ENCODE measurements around the gene POFUT1.

The POFUT1 gene

DNA sequence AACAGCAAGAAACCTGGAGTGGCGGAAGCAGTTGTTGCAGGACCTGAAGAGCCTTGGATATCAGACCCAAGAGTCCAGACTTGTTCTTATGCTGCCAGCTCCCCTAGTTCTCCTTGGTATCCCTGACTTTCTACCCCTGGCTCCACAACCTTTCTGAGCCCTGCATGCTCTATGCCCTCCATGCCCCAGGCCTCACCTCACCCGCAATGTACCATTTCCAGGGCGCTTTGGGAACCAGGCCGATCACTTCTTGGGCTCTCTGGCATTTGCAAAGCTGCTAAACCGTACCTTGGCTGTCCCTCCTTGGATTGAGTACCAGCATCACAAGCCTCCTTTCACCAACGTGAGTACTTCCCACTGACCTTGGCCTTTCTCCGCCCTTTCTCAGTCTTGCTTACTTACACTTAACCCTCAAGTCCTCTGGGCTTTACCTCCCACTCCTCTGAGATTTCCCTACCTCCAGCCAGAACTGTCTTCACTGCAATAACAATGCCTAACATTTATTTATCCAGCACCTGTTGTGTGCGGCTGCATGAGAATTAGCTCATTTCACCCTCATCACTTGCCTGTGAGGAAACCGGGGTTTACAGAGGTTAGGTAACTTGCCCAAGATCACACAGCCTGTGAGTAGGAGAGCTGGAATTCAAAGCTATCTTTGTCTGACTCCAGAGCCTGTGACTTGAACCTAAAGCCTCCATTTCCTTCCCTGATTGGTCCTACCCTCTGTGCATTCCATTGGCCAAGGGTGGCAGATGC lies 2.3 kb downstream of the POFUT1 start:
- TF ChIP-seq, protein P1, sequence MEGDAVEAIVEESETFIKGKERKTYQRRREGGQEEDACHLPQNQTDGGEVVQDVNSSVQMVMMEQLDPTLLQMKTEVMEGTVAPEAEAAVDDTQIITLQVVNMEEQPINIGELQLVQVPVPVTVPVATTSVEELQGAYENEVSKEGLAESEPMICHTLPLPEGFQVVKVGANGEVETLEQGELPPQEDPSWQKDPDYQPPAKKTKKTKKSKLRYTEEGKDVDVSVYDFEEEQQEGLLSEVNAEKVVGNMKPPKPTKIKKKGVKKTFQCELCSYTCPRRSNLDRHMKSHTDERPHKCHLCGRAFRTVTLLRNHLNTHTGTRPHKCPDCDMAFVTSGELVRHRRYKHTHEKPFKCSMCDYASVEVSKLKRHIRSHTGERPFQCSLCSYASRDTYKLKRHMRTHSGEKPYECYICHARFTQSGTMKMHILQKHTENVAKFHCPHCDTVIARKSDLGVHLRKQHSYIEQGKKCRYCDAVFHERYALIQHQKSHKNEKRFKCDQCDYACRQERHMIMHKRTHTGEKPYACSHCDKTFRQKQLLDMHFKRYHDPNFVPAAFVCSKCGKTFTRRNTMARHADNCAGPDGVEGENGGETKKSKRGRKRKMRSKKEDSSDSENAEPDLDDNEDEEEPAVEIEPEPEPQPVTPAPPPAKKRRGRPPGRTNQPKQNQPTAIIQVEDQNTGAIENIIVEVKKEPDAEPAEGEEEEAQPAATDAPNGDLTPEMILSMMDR (IDR thresholded peaks at IDR 0.05; ENCODE audit: borderline replicate concordance, insufficient read depth, low read depth, low read length), result no peak
- H3K4me3 ChIP-seq (ENCODE audit: low read depth, low read length), result no peak overlapping the region

DNA sequence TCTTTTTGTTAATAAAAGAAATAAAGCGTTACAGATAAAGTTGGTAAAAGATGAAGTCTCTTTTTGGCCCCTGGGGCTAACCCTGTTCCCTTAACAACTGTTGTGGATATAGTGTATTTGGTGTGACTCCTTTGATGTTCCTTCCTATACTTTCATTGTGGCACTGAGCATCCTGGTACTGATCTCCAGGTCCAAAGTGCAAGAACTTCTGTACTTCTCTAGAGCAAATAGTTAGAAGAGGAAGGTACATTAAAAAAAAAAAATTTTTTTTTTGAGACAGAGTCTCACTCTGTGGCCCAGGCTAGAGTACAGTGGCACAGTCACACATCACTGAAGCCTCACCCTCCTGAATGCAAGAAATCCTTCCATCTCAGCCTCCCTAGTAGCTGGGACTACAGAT lies 6.2 kb downstream of the POFUT1 start:
- no peak overlapping the region for H3K4me3 ChIP-seq (ENCODE audit: low read depth, low read length)
- TF ChIP-seq, protein P1 (IDR thresholded peaks at IDR 0.05; ENCODE audit: borderline replicate concordance, insufficient read depth, low read depth, low read length), result no peak

DNA sequence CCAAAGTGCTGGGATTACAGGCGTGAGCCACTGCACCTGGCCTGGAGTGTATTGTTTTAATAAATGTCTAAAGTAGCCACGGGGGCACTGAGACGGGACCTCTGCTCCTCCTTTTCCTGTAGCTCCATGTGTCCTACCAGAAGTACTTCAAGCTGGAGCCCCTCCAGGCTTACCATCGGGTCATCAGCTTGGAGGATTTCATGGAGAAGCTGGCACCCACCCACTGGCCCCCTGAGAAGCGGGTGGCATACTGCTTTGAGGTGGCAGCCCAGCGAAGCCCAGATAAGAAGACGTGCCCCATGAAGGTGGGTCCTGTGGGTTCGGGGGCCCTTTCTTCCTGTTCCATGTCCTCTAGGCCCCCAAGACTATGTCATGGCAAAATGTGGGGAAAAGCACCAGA lies 7.5 kb downstream of the POFUT1 start:
- TF ChIP-seq, protein P1 (IDR thresholded peaks at IDR 0.05; ENCODE audit: borderline replicate concordance, insufficient read depth, low read depth, low read length), result no peak
- no peak overlapping the region for H3K4me3 ChIP-seq (ENCODE audit: low read depth, low read length)

DNA sequence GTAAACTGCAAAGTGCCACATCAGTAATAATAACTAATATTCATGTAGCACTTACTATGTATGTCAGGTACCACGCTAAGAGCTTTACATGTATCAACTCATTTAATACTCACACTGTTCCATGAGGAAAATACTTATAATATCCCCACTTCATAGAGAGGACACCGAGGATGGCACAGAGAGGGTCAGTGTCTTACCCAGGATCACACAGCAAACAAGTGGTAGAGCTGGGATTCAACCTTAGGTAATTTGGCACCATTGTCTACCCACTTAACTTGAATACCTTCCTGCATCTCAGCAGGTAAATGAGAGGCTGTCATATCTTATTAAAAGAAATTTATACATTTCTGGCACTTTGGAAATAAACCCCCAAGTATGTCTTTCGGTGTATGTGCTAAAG lies 8.0 kb downstream of the POFUT1 start:
- H3K4me3 ChIP-seq (ENCODE audit: low read depth, low read length), result no peak overlapping the region
- TF ChIP-seq, protein P1 (IDR thresholded peaks at IDR 0.05; ENCODE audit: borderline replicate concordance, insufficient read depth, low read depth, low read length), result no peak

DNA sequence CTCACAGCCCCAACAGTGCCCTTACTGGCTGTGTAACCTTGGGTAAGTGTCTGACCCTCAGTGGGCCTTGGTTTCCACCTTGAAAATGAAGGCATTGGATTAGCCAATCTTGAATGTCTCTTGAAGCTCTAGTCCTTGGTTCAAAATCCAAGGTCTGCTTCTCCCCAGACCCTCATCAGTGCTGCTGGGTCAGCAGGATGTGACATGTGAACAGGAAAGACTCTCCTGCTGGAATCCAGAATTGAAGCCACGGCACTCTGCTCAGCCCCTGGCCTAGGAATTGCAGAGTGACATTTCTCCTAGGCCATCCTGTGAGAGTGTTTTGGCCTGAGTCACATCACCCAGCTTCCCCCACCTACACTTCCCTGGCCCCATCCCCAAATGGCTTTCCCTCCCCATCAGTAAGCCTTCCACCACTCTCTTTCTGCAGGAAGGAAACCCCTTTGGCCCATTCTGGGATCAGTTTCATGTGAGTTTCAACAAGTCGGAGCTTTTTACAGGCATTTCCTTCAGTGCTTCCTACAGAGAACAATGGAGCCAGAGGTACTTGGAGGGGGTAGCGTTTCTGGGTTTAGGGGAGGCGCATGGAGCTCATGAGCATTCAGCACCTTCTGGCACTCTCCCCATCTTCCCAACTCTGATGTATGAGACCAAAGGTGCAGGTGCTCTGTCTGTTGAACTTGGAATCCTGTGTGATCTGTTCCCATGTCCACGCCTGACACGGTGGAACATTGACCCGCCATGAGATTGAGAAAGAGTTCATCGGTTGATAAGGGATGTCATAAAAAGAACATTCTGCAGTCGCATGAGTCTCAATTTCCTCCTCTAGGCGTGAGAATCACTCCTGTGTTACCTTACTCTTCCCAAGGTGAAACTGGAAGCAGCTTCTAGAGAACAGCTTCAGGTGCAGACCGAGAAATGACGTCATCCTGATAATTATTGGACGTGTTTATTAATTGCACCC lies 8.8 kb downstream of the POFUT1 start:
- TF ChIP-seq, protein P1 (IDR thresholded peaks at IDR 0.05; ENCODE audit: borderline replicate concordance, insufficient read depth, low read depth, low read length), result no peak
- H3K4me3 ChIP-seq (ENCODE audit: low read depth, low read length), result no peak overlapping the region

DNA sequence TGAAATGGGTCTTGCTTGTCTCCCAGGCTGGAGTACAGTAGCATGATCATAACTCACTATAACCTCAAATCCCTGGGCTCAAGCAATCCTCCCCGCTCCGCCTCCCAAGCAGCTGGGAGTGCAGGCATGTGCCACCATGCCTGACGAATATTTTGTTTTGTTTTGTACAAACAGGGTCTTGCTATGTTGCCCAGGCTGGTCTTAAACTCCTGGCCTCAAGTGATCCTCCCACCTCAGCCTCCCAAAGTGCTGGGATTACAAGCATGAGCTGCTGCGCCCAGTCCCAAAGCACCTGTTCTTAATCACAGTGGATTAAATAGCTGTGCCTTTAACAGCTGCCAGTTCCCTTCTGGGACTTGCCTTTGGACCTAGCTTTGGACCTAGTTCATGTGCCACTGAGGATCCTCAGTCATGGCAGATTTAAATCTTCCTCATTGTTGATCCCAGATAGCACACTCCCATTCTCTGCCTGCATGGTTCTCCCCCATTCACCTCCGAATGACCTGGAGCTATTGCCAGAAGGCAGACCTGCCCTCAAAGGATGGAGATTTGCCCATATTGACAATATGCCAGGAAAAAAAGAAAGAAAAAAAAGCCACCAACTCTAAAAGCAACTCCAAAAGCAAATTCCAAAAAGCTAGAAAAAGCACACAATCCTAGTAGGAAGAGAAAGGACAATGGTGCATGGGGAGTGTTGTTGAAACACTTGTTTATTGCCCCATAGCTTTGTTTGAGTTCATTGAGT lies 10.6 kb downstream of the POFUT1 start:
- H3K4me3 ChIP-seq (ENCODE audit: low read depth, low read length), result no peak overlapping the region
- TF ChIP-seq, protein P1 (IDR thresholded peaks at IDR 0.05; ENCODE audit: borderline replicate concordance, insufficient read depth, low read depth, low read length), result no peak

Measured in GM12875 (cell line).